Measurements from ENCODE around the gene NUBP2. TPM values are rescaled to one million over a fixed set of nuclear protein-coding genes. Genes with fewer than 3 reads are reported as not detected.

The NUBP2 gene
- total RNA-seq, 1 experiment from 2014 or later, result 35.9 TPM

- Histone ChIP-seq H3K27me3 (ENCODE audit: low read length) (no peaks in the 10 kb centered on the region), H3K4me1 (ENCODE audit: low read length) (no peaks in the 10 kb centered on the region)
These were observed 19.8 kb upstream of the NUBP2 start for GRCh38 chr16:1762879-1763520.

GRCh38 chr16:1763521-1764511 lies 18.9 kb upstream of the NUBP2 start:
- H3K79me2 ChIP-seq (ENCODE audit: low read length), result no peaks in the 10 kb centered on the region
- no peaks in the 10 kb centered on the region for H3K27me3 ChIP-seq (ENCODE audit: low read length)
- H3K4me3 ChIP-seq (ENCODE audit: low read length), result no peak overlapping the region
- no peaks in the 10 kb centered on the region for H3K9me2 ChIP-seq (replicated peaks; ENCODE audit: insufficient read depth, low read length)
- DNase-seq, result peak; percentile 53
- no peaks in the 10 kb centered on the region for H3K4me1 ChIP-seq (ENCODE audit: low read length)
- no peaks in the 10 kb centered on the region for H4K20me1 ChIP-seq (ENCODE audit: insufficient read depth, low read depth, low read length)
- H3K9ac ChIP-seq (ENCODE audit: low read length), result no peak overlapping the region
- no peak overlapping the region for H3K4me2 ChIP-seq (ENCODE audit: low read depth, low read length, poor library complexity, severe bottlenecking)
- no peaks in the 10 kb centered on the region for H3K36me3 ChIP-seq (ENCODE audit: insufficient read depth, low read length)
- no peaks in the 10 kb centered on the region for H3K9me3 ChIP-seq (ENCODE audit: low read length)
- H2AFZ ChIP-seq (ENCODE audit: low read length), result no peak overlapping the region
- H3K27ac ChIP-seq (ENCODE audit: low read length), result no peak overlapping the region

More at GRCh38 chr16:1762879-1763520, 19.8 kb upstream of the NUBP2 start:
- H3K4me3 ChIP-seq (ENCODE audit: low read length), result no peak overlapping the region
- H4K20me1 ChIP-seq (ENCODE audit: insufficient read depth, low read depth, low read length), result no peaks in the 10 kb centered on the region
- no peaks in the 10 kb centered on the region for H3K79me2 ChIP-seq (ENCODE audit: low read length)
- H3K9ac ChIP-seq (ENCODE audit: low read length), result no peak overlapping the region
- DNase-seq, result no peak
- no peak overlapping the region for H3K4me2 ChIP-seq (ENCODE audit: low read depth, low read length, poor library complexity, severe bottlenecking)
- no peaks in the 10 kb centered on the region for H3K36me3 ChIP-seq (ENCODE audit: insufficient read depth, low read length)
- H3K9me3 ChIP-seq (ENCODE audit: low read length), result no peaks in the 10 kb centered on the region
- no peak overlapping the region for H2AFZ ChIP-seq (ENCODE audit: low read length)
- no peaks in the 10 kb centered on the region for H3K9me2 ChIP-seq (replicated peaks; ENCODE audit: insufficient read depth, low read length)
- no peak overlapping the region for H3K27ac ChIP-seq (ENCODE audit: low read length)

GRCh38 chr16:1764971-1765370 lies 17.8 kb upstream of the NUBP2 start:
- Histone ChIP-seq H3K9ac (ENCODE audit: low read length) (no peak overlapping the region), H3K36me3 (ENCODE audit: insufficient read depth, low read length) (no peaks in the 10 kb centered on the region), H4K20me1 (ENCODE audit: insufficient read depth, low read depth, low read length) (no peaks in the 10 kb centered on the region), H3K79me2 (ENCODE audit: low read length) (0 out of 2 replicates have a peak, but pooled peaks cover under 1% of the 10 kb centered on the region), H3K4me2 (ENCODE audit: low read depth, low read length, poor library complexity, severe bottlenecking) (no peak overlapping the region), H3K27me3 (ENCODE audit: low read length) (no peaks in the 10 kb centered on the region), H3K9me2 (replicated peaks; ENCODE audit: insufficient read depth, low read length) (no peaks in the 10 kb centered on the region), H2AFZ (ENCODE audit: low read length) (no peak overlapping the region), H3K4me1 (ENCODE audit: low read length) (peaks cover 8% of the 10 kb centered on the region), H3K9me3 (ENCODE audit: low read length) (no peaks in the 10 kb centered on the region), H3K27ac (ENCODE audit: low read length) (no peak overlapping the region), H3K4me3 (ENCODE audit: low read length) (no peak overlapping the region)
- DNase-seq, result no peak

DNA sequence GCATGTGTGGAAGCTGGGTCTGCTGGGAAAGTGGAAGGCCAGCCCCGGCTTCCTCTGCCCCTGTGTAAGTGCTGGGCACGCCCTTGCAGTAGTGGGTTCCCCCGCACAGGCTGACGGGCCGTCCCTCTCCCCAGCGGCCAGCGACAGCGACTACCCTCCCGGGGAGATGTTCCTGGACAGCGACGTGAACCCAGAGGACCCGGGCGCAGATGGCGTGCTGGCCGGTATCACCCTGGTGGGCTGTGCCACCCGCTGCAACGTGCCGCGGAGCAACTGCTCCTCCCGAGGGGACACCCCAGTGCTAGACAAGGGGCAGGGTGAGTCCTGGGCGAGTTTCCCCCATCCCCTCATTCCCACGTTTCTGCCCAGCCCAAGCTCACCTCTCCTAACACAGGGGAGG lies 16.9 kb upstream of the NUBP2 start:
- Histone ChIP-seq H3K9ac (ENCODE audit: low read length) (no peak overlapping the region), H3K4me3 (ENCODE audit: low read length) (no peak overlapping the region), H3K79me2 (ENCODE audit: low read length) (peaks cover 7% of the 10 kb centered on the region; the same call in 1 of the 2 replicates), H3K4me2 (ENCODE audit: low read depth, low read length, poor library complexity, severe bottlenecking) (no peak overlapping the region), H3K9me3 (ENCODE audit: low read length) (no peaks in the 10 kb centered on the region), H3K4me1 (ENCODE audit: low read length) (peaks cover 16% of the 10 kb centered on the region), H3K36me3 (ENCODE audit: insufficient read depth, low read length) (no peaks in the 10 kb centered on the region; the same call in 1 of the 2 replicates), H3K27ac (ENCODE audit: low read length) (no peak overlapping the region), H4K20me1 (ENCODE audit: insufficient read depth, low read depth, low read length) (peaks cover 6% of the 10 kb centered on the region; the same call in 1 of the 2 replicates), H2AFZ (ENCODE audit: low read length) (no peak overlapping the region), H3K9me2 (replicated peaks; ENCODE audit: insufficient read depth, low read length) (no peaks in the 10 kb centered on the region), H3K27me3 (ENCODE audit: low read length) (no peaks in the 10 kb centered on the region)
- no peak for DNase-seq

DNA sequence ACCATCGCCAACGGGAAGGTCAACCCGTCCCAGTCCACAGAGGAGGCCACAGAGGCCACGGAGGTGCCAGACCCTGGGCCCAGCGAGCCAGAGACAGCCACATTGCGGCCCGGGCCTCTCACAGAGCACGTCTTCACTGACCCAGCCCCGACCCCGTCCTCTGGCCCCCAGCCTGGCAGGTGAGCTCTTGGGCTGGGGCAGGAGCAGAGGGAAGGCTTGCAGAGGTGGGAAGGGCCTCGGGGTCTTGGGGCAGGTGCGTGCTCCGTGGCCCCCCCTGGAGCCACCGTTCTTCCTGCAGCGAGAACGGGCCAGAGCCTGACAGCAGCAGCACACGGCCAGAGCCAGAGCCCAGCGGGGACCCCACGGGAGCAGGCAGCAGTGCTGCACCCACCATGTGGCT lies 16.5 kb upstream of the NUBP2 start:
- peaks cover 6% of the 10 kb centered on the region; the same call in 1 of the 2 replicates for H4K20me1 ChIP-seq (ENCODE audit: insufficient read depth, low read depth, low read length)
- no peaks in the 10 kb centered on the region for H3K27me3 ChIP-seq (ENCODE audit: low read length)
- DNase-seq, result no peak
- H3K9me3 ChIP-seq (ENCODE audit: low read length), result no peaks in the 10 kb centered on the region
- H3K4me2 ChIP-seq (ENCODE audit: low read depth, low read length, poor library complexity, severe bottlenecking), result no peak overlapping the region
- peaks cover 11% of the 10 kb centered on the region; the same call in 1 of the 2 replicates for H3K79me2 ChIP-seq (ENCODE audit: low read length)
- H3K9me2 ChIP-seq (replicated peaks; ENCODE audit: insufficient read depth, low read length), result no peaks in the 10 kb centered on the region
- no peak overlapping the region for H3K27ac ChIP-seq (ENCODE audit: low read length)
- H3K9ac ChIP-seq (ENCODE audit: low read length), result no peak overlapping the region
- no peaks in the 10 kb centered on the region; the same call in 1 of the 2 replicates for H3K36me3 ChIP-seq (ENCODE audit: insufficient read depth, low read length)
- H3K4me1 ChIP-seq (ENCODE audit: low read length), result peaks cover 16% of the 10 kb centered on the region
- no peak overlapping the region for H2AFZ ChIP-seq (ENCODE audit: low read length)
- no peak overlapping the region for H3K4me3 ChIP-seq (ENCODE audit: low read length)

GRCh38 chr16:1766701-1767100 lies 16.1 kb upstream of the NUBP2 start:
- H4K20me1 ChIP-seq (ENCODE audit: insufficient read depth, low read depth, low read length), result peaks cover 7% of the 10 kb centered on the region; the same call in 1 of the 2 replicates
- no peaks in the 10 kb centered on the region; the same call in none of the 2 replicates for H3K36me3 ChIP-seq (ENCODE audit: insufficient read depth, low read length)
- H3K9ac ChIP-seq (ENCODE audit: low read length), result no peak overlapping the region
- H3K9me3 ChIP-seq (ENCODE audit: low read length), result no peaks in the 10 kb centered on the region
- H3K4me3 ChIP-seq (ENCODE audit: low read length), result no peak overlapping the region
- no peaks in the 10 kb centered on the region for H3K9me2 ChIP-seq (replicated peaks; ENCODE audit: insufficient read depth, low read length)
- peaks cover 14% of the 10 kb centered on the region for H3K79me2 ChIP-seq (ENCODE audit: low read length)
- no peaks in the 10 kb centered on the region for H3K27me3 ChIP-seq (ENCODE audit: low read length)
- DNase-seq, result no peak
- H3K4me1 ChIP-seq (ENCODE audit: low read length), result peaks cover 16% of the 10 kb centered on the region
- no peak overlapping the region for H3K27ac ChIP-seq (ENCODE audit: low read length)
- H3K4me2 ChIP-seq (ENCODE audit: low read depth, low read length, poor library complexity, severe bottlenecking), result no peak overlapping the region
- no peak overlapping the region for H2AFZ ChIP-seq (ENCODE audit: low read length)

- Histone ChIP-seq H3K4me1 (ENCODE audit: low read length) (peaks cover 16% of the 10 kb centered on the region), H2AFZ (ENCODE audit: low read length) (no peak overlapping the region), H3K27ac (ENCODE audit: low read length) (no peak overlapping the region), H3K9ac (ENCODE audit: low read length) (no peak overlapping the region), H3K36me3 (ENCODE audit: insufficient read depth, low read length) (no peaks in the 10 kb centered on the region; the same call in none of the 2 replicates), H3K79me2 (ENCODE audit: low read length) (peaks cover 20% of the 10 kb centered on the region), H3K9me2 (replicated peaks; ENCODE audit: insufficient read depth, low read length) (no peaks in the 10 kb centered on the region), H3K27me3 (ENCODE audit: low read length) (no peaks in the 10 kb centered on the region), H3K4me3 (ENCODE audit: low read length) (no peak overlapping the region), H3K4me2 (ENCODE audit: low read depth, low read length, poor library complexity, severe bottlenecking) (no peak overlapping the region), H3K9me3 (ENCODE audit: low read length) (no peaks in the 10 kb centered on the region), H4K20me1 (ENCODE audit: insufficient read depth, low read depth, low read length) (peaks cover 9% of the 10 kb centered on the region; the same call in 1 of the 2 replicates)
- no peak for DNase-seq
These were observed 15.4 kb upstream of the NUBP2 start for GRCh38 chr16:1767116-1767994.
